Endothelial cell of umbilical vein (primary cell): ENCODE results near the gene NR2C2. TPM values are rescaled to one million over a fixed set of nuclear protein-coding genes. Genes with fewer than 3 reads are reported as not detected.

ENCODE experiments used
- BruUV-seq: library from RNA; stranded (reverse); fragments of 400-500 nt; replicated peaks from 2 replicates; lab custom pipeline; 2021; lab: Mats Ljungman, UMichigan
- CTCF ChIA-PET: fragments of 300-600, 350-600 bp; sonication (Branson Sonifier 250); formaldehyde crosslinking; loops from one replicate; lab custom pipeline; 2021; ENCODE audit warnings: antibody characterized with exemption, inconsistent platforms; lab: Charles Lee
- POLR2A ChIA-PET: fragments of 300-600, 350-600 bp; sonication (Branson Sonifier 250); formaldehyde crosslinking; loops from one replicate; lab custom pipeline; 2021; ENCODE audit warnings: antibody characterized with exemption, inconsistent platforms; lab: Charles Lee
- DNase-seq: peaks from one replicate; pipeline ENCODE4 v3.0.0-alpha.2; 2011; ENCODE audit warnings: low read depth, low spot score
- FAIRE-seq: peaks from 2 replicates; lab custom pipeline; 2011; peaks lifted over from hg19 to GRCh38; lab: Jason Lieb, UNC
- H2AFZ ChIP-seq: 2 replicates; pipeline ENCODE4 v1.6.0; 2012; ENCODE audit warnings: low read depth, low read length, control low read depth, inconsistent platforms
- H3K27ac ChIP-seq: 2 replicates; pipeline ENCODE4 v1.5.1; 2011; ENCODE audit warnings: low read depth, mild to moderate bottlenecking, control low read depth, low read length, moderate library complexity; ENCODE audit not compliant: insufficient read depth
- H3K27me3 ChIP-seq, 2 experiments: 2 replicates each; pipeline versions ENCODE4 v1.6.0 to v1.6.1; 2011; ENCODE audit warnings: low read length in 2 of 2, mixed read lengths in 1 of 2; ENCODE audit not compliant: control insufficient read depth in 2 of 2, insufficient read depth in 2 of 2
- H3K36me3 ChIP-seq, 2 experiments: 2 replicates in 1 of 2; 3 replicates in 1 of 2; pipeline ENCODE4 v1.5.1; 2011; ENCODE audit warnings: low read length in 2 of 2, mild to moderate bottlenecking in 1 of 2, moderate library complexity in 1 of 2; ENCODE audit not compliant: control insufficient read depth in 2 of 2, insufficient read depth in 2 of 2; ENCODE audit errors: extremely low read depth in 1 of 2
- H3K4me1 ChIP-seq: 3 replicates; pipeline ENCODE4 v1.5.1; 2011; ENCODE audit warnings: mild to moderate bottlenecking, low read length; ENCODE audit not compliant: control insufficient read depth, insufficient read depth; ENCODE audit errors: extremely low read depth
- H3K4me2 ChIP-seq: 2 replicates; pipeline ENCODE4 v1.6.1; 2011; ENCODE audit warnings: low read length, control low read depth, mixed read lengths; ENCODE audit not compliant: insufficient read depth
- H3K4me3 ChIP-seq, 3 experiments: fragments of 200-600 bp in 1 of 3; sonication (generic), shearing (Covaris generic) in 1 of 3; replicated peaks in 1 of 3; 2 replicates each; pipeline ENCODE4 v1.5.1; 2011 to 2016; ENCODE audit warnings: control low read depth in 3 of 3, low read length in 3 of 3, mild to moderate bottlenecking in 2 of 3, inconsistent platforms in 1 of 3, low read depth in 1 of 3, moderate library complexity in 1 of 3; ENCODE audit not compliant: insufficient read depth in 1 of 3
- H3K79me2 ChIP-seq: 2 replicates; pipeline ENCODE4 v1.6.0; 2012; ENCODE audit warnings: low read length, inconsistent platforms; ENCODE audit not compliant: control insufficient read depth, insufficient read depth
- H3K9ac ChIP-seq: replicated peaks from 2 replicates; pipeline ENCODE3; 2011; ENCODE audit warnings: low read length, control low read depth; ENCODE audit not compliant: insufficient read depth; ENCODE audit errors: extremely low read depth
- H3K9me1 ChIP-seq: replicated peaks from 3 replicates; pipeline ENCODE4 v1.6.0; 2011; ENCODE audit warnings: mild to moderate bottlenecking, low read length; ENCODE audit not compliant: control insufficient read depth, insufficient read depth; ENCODE audit errors: extremely low read depth
- H3K9me3 ChIP-seq: replicated peaks from 2 replicates; pipeline ENCODE4 v1.5.1; 2012; ENCODE audit warnings: low read length, inconsistent platforms; ENCODE audit not compliant: control insufficient read depth, insufficient read depth
- H4K20me1 ChIP-seq: replicated peaks from 2 replicates; pipeline ENCODE3; 2011; ENCODE audit warnings: mild to moderate bottlenecking, low read length; ENCODE audit not compliant: control insufficient read depth, insufficient read depth; ENCODE audit errors: extremely low read depth
- EZH2 ChIP-seq: IDR thresholded peaks from 2 replicates; pipeline ENCODE4 v1.6.1; 2012; ENCODE audit warnings: borderline replicate concordance, low read depth, mild to moderate bottlenecking, moderate library complexity, low read length, inconsistent platforms; ENCODE audit not compliant: severe bottlenecking
- FOS ChIP-seq: IDR thresholded peaks from 2 replicates; pipeline ENCODE4 v1.6.1; 2011; ENCODE audit warnings: mild to moderate bottlenecking, low read length, moderate library complexity, borderline replicate concordance; ENCODE audit not compliant: insufficient read depth
- GATA2 ChIP-seq: IDR thresholded peaks from 2 replicates; pipeline ENCODE4 v1.7.0; 2011; ENCODE audit warnings: low read depth, mild to moderate bottlenecking, moderate library complexity, mixed read lengths, low read length; ENCODE audit not compliant: insufficient read length, insufficient read depth
- JUN ChIP-seq: IDR thresholded peaks from 2 replicates; pipeline ENCODE4 v1.6.1; 2011; ENCODE audit warnings: borderline replicate concordance, low read depth; ENCODE audit not compliant: insufficient read length, insufficient read depth
- MYC ChIP-seq: IDR thresholded peaks from one replicate; pipeline ENCODE4 v1.6.1; 2011; ENCODE audit warnings: mild to moderate bottlenecking, low read depth, low read length
- POLR2A ChIP-seq: IDR thresholded peaks from 2 replicates; pipeline ENCODE4 v1.6.1; 2012; ENCODE audit warnings: low read depth, mild to moderate bottlenecking, control low read depth, low read length
- POLR2AphosphoS5 ChIP-seq: IDR thresholded peaks from 2 replicates; pipeline ENCODE4 v1.6.1; 2012; ENCODE audit warnings: low read depth, mild to moderate bottlenecking, control low read depth, low read length, moderate library complexity; ENCODE audit not compliant: insufficient read depth
- dilution Hi-C: fragments of 300-500 bp; cut with MboI; formaldehyde crosslinking; loops from one replicate; pipeline ENCODE4 v1.15.0; 2019; ENCODE audit warnings: low sequenced_read_pairs; ENCODE audit not compliant: extremely low pct_ligation_motif_present
- intact Hi-C: fragments of 100-400 bp; cut with micrococcal nuclease; formaldehyde crosslinking; loops from one replicate; pipeline ENCODE4 v1.10.0; 2022
- polyA plus RNA-seq, 4 experiments: library from polyadenylated mRNA; depleted of rRNA in 3 of 4; stranded (reverse) in 3 of 4; unstranded in 1 of 4; fragments of >200 nt; gene quantifications; 2 replicates each; pipeline versions ENCODE4 v1.2.1 to v1.2.3, GENCODE V29; 2011 to 2012; ENCODE audit warnings: missing spikeins in 1 of 4
- total RNA-seq: library from RNA; stranded (reverse); gene quantifications from 2 replicates; pipeline ENCODE4 v1.2.3, GENCODE V29; 2021
- TF ChIP-seq, protein P1 (sequence below), 2 donors: IDR thresholded peaks; 1 replicate in 1 of 2; 2 replicates in 1 of 2; pipeline ENCODE4 v1.5.1; 2011; ENCODE audit warnings: low read length in 2 of 2, mild to moderate bottlenecking in 2 of 2, moderate library complexity in 2 of 2, control low read depth in 1 of 2, inconsistent platforms in 1 of 2, low read depth in 1 of 2; ENCODE audit not compliant: insufficient read depth in 1 of 2; ENCODE audit errors: extremely low read depth in 1 of 2
- TF ChIP-seq, protein P2 (sequence below): IDR thresholded peaks from 2 replicates; pipeline ENCODE4 v1.6.1; 2011; ENCODE audit not compliant: insufficient read depth, insufficient read length

Gene NR2C2
- total and polyA plus RNA-seq, 2 donors (not counting 3 experiments of a cell fraction or from before 2014, with no cell fraction given) = 20.3 to 59.8 TPM

DNA sequence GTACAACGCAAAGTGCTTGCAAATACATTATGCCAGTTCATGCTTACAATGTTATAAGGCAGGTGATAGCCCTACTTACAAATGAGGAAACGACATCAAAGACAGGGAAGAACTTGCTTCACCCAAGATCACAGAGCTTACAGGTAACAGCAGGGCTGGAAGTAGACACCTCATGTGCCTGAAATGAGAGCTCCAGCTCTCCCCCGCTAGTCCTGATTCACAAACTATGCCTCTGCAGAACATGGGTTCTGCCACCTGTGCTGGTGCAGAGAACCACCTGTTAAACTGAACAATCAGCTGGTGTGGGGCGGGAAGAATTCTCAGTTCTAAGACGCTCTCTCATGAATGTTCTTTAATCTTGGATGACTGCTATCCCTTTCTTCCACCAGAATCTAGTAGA lies 144.2 kb downstream of the NR2C2 start:
- Histone ChIP-seq H3K27ac (no peak overlapping the region), H3K4me1 (no peaks in the 10 kb centered on the region), H3K4me2 (no peak overlapping the region), H2AFZ (no peak overlapping the region), H3K9ac (no peak overlapping the region), H4K20me1 (no peaks in the 10 kb centered on the region), H3K9me3 (no peaks in the 10 kb centered on the region), H3K4me3 (no peak overlapping the region), H3K27me3 (no peaks in the 10 kb centered on the region), H3K9me1 (no peaks in the 10 kb centered on the region), H3K79me2 (no peaks in the 10 kb centered on the region), H3K36me3 (peaks cover 14 to 18% of the 10 kb centered on the region in 2 experiments)
- intact Hi-C loops (no loop called here), dilution Hi-C loops (no loop called here)
- ChIA-PET CTCF (interaction anchor here (0.7 to 1.6 kb wide), 3 partner anchors 11 to 418 kb away, joined by 3 to 5 read pairs (median 4); no protein-coding TSS in a partner anchor), POLR2A (no interaction called here)
- DNase-seq = no peak
- BruUV-seq = no TSS peak
- no peak for TF ChIP-seq EZH2
- no peak for TF ChIP-seq POLR2AphosphoS5
- TF ChIP-seq JUN = no peak
- TF ChIP-seq, protein P1, sequence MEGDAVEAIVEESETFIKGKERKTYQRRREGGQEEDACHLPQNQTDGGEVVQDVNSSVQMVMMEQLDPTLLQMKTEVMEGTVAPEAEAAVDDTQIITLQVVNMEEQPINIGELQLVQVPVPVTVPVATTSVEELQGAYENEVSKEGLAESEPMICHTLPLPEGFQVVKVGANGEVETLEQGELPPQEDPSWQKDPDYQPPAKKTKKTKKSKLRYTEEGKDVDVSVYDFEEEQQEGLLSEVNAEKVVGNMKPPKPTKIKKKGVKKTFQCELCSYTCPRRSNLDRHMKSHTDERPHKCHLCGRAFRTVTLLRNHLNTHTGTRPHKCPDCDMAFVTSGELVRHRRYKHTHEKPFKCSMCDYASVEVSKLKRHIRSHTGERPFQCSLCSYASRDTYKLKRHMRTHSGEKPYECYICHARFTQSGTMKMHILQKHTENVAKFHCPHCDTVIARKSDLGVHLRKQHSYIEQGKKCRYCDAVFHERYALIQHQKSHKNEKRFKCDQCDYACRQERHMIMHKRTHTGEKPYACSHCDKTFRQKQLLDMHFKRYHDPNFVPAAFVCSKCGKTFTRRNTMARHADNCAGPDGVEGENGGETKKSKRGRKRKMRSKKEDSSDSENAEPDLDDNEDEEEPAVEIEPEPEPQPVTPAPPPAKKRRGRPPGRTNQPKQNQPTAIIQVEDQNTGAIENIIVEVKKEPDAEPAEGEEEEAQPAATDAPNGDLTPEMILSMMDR (IDR thresholded peaks at IDR 0.05; ENCODE audit: extremely low read depth in 1 of 2, insufficient read depth in 1 of 2, low read depth in 1 of 2, low read length in 2 of 2) = no peak
- TF ChIP-seq GATA2 = no peak
- TF ChIP-seq POLR2A = no peak
- no peak for TF ChIP-seq FOS
- TF ChIP-seq, protein P2, sequence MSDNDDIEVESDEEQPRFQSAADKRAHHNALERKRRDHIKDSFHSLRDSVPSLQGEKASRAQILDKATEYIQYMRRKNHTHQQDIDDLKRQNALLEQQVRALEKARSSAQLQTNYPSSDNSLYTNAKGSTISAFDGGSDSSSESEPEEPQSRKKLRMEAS = no peak
- TF ChIP-seq MYC = no peak
- FAIRE-seq = no peak
